Common myeloid progenitor, CD34-positive (primary cell): Measurements from ENCODE around the gene TPSG1.
"Not testable (repeated sequence)": the region's sequence is repeated elsewhere in the genome, so short reads cannot be mapped to it uniquely, and the experiment has no call there.

ENCODE experiments used
- CTCF ChIA-PET: fragments of 350-600 bp; sonication (Branson Sonifier 250); formaldehyde crosslinking; loops from one replicate; lab custom pipeline; 2021; ENCODE audit warnings: antibody characterized with exemption; lab: Charles Lee
- POLR2A ChIA-PET: fragments of 350-600 bp; sonication (Branson Sonifier 250); formaldehyde crosslinking; loops from one replicate; lab custom pipeline; 2021; ENCODE audit warnings: antibody characterized with exemption; lab: Charles Lee
- DNase-seq, 3 donors: peaks; one replicate each; pipeline versions ENCODE4 v3.0.0 to v3.0.0-alpha.2; 2013
- H3K27ac ChIP-seq, 2 experiments: 1 replicate in 1 of 2; 2 replicates in 1 of 2; pipeline ENCODE4 v1.7.0; 2013; ENCODE audit warnings: inconsistent platforms in 2 of 2, low read length in 2 of 2, mild to moderate bottlenecking in 2 of 2, low read depth in 1 of 2, moderate library complexity in 1 of 2; ENCODE audit not compliant: severe bottlenecking in 2 of 2, insufficient read depth in 1 of 2, poor library complexity in 1 of 2
- H3K27me3 ChIP-seq, 5 experiments: replicated peaks in 2 of 5; 1 replicate in 3 of 5; 2 replicates in 2 of 5; pipeline versions ENCODE4 v1.6.1 to v1.7.0; 2013; ENCODE audit warnings: low read length in 4 of 5, mild to moderate bottlenecking in 2 of 5, moderate library complexity in 2 of 5, inconsistent platforms in 1 of 5; ENCODE audit not compliant: insufficient read depth in 5 of 5, control insufficient read depth in 4 of 5
- H3K36me3 ChIP-seq, 4 experiments: 1 replicate in 2 of 4; 2 replicates in 2 of 4; pipeline versions ENCODE4 v1.6.1 to v1.7.0; 2013; ENCODE audit warnings: low read length in 3 of 4, control low read depth in 1 of 4, mild to moderate bottlenecking in 1 of 4; ENCODE audit not compliant: control insufficient read depth in 4 of 4, insufficient read depth in 4 of 4
- H3K4me1 ChIP-seq, 4 experiments: 1 replicate in 3 of 4; 2 replicates in 1 of 4; pipeline versions ENCODE4 v1.6.1 to v1.7.1; 2013; ENCODE audit warnings: low read length in 3 of 4, mild to moderate bottlenecking in 3 of 4, control low read depth in 1 of 4, inconsistent platforms in 1 of 4, moderate library complexity in 1 of 4; ENCODE audit not compliant: control insufficient read depth in 4 of 4, insufficient read depth in 4 of 4; ENCODE audit errors: control extremely low read depth in 1 of 4
- H3K4me3 ChIP-seq, 7 experiments: 1 replicate in 4 of 7; 2 replicates in 3 of 7; pipeline versions ENCODE4 v1.5.1 to v1.7.0; 2013; ENCODE audit warnings: mild to moderate bottlenecking in 7 of 7, low read length in 6 of 7, moderate library complexity in 6 of 7, inconsistent platforms in 2 of 7, low read depth in 2 of 7, control low read depth in 1 of 7; ENCODE audit not compliant: insufficient read depth in 4 of 7, control insufficient read depth in 1 of 7; ENCODE audit errors: extremely low read depth in 1 of 7
- H3K9me3 ChIP-seq, 5 experiments: 1 replicate in 4 of 5; 2 replicates in 1 of 5; pipeline versions ENCODE4 v1.6.1 to v1.7.1; 2013; ENCODE audit warnings: low read length in 4 of 5, mild to moderate bottlenecking in 2 of 5, inconsistent platforms in 1 of 5, low read depth in 1 of 5, moderate library complexity in 1 of 5; ENCODE audit not compliant: control insufficient read depth in 4 of 5, insufficient read depth in 2 of 5; ENCODE audit errors: control extremely low read depth in 1 of 5
- WGBS: methylation state at CpG from one replicate; pipeline ENCODE4 v1.1.5; 2013; ENCODE audit not compliant: insufficient coverage; 5-methylcytosine and 5-hydroxymethylcytosine counted together

TPSG1 gene

GRCh38 chr16:1188432-1189189 is 36.5 kb downstream of the TPSG1 start:
- Histone ChIP-seq H3K36me3 (no peaks in the 10 kb centered on the region), H3K9me3 (no peaks in the 10 kb centered on the region), H3K4me3 (no peak overlapping the region), H3K27ac (no peak overlapping the region), H3K27me3 (peaks cover 0 to 7% (median 0%) of the 10 kb centered on the region in 5 experiments), H3K4me1 (no peaks in the 10 kb centered on the region)
- ChIA-PET CTCF (interaction anchor here (1.1 to 1.2 kb wide), 2 partner anchors 21 to 85 kb away, joined by 3 read pairs; no protein-coding TSS in a partner anchor), POLR2A (no interaction called here)
- 42% methylated on average over 22 of the region's 32 CpGs for WGBS
- peak; percentile 31 to 74 (median 70) for DNase-seq

- H3K4me1 ChIP-seq, DNase-seq, H3K27ac ChIP-seq, CTCF ChIA-PET, H3K9me3 ChIP-seq, POLR2A ChIA-PET, H3K36me3 ChIP-seq, H3K4me3 ChIP-seq: not testable (repeated sequence)
- 90% methylated on average over 32 of the region's 86 CpGs for WGBS
- peaks cover 0 to 20% (median 0%) of the 10 kb centered on the region in 5 experiments for H3K27me3 ChIP-seq
Observed at GRCh38 chr16:1185460-1186207, 39.4 kb downstream of the TPSG1 start.

- no peak overlapping the region for H3K4me3 ChIP-seq
- WGBS = 93% methylated on average over 17 of the region's 18 CpGs
- H3K27ac ChIP-seq = no peak overlapping the region
- peaks cover 0 to 20% (median 0%) of the 10 kb centered on the region in 5 experiments for H3K27me3 ChIP-seq
- no peak for DNase-seq
- H3K36me3 ChIP-seq = no peaks in the 10 kb centered on the region
- CTCF ChIA-PET = no interaction called here
- POLR2A ChIA-PET = no interaction called here
- no peaks in the 10 kb centered on the region for H3K9me3 ChIP-seq
- no peaks in the 10 kb centered on the region for H3K4me1 ChIP-seq
Observed at GRCh38 chr16:1184980-1185379, 40.1 kb downstream of the TPSG1 start.

GRCh38 chr16:1184156-1184868 is 40.8 kb downstream of the TPSG1 start:
- POLR2A ChIA-PET = no interaction called here
- no peak for DNase-seq
- CTCF ChIA-PET = no interaction called here
- no peaks in the 10 kb centered on the region for H3K4me1 ChIP-seq
- no peak overlapping the region for H3K27ac ChIP-seq
- no peak overlapping the region for H3K4me3 ChIP-seq
- WGBS = 91% methylated on average over 25 of the region's 26 CpGs
- H3K36me3 ChIP-seq = no peaks in the 10 kb centered on the region
- peaks cover 0 to 20% (median 0%) of the 10 kb centered on the region in 5 experiments for H3K27me3 ChIP-seq
- H3K9me3 ChIP-seq = no peaks in the 10 kb centered on the region

GRCh38 chr16:1182950-1183907 is 41.8 kb downstream of the TPSG1 start:
- ChIA-PET POLR2A (interaction anchor here (0.6 kb wide), 1 partner anchor 18 kb away, joined by 3 read pairs; no protein-coding TSS in a partner anchor), CTCF (no interaction called here)
- no peak overlapping the region for H3K27ac ChIP-seq
- H3K4me3 ChIP-seq = no peak overlapping the region
- no peaks in the 10 kb centered on the region for H3K9me3 ChIP-seq
- H3K4me1 ChIP-seq = no peaks in the 10 kb centered on the region
- DNase-seq = no peak
- 68% methylated on average over 40 of the region's 45 CpGs for WGBS
- peaks cover 0 to 20% (median 0%) of the 10 kb centered on the region in 5 experiments for H3K27me3 ChIP-seq
- no peaks in the 10 kb centered on the region for H3K36me3 ChIP-seq

- no peaks in the 10 kb centered on the region for H3K4me1 ChIP-seq
- no peak for DNase-seq
- ChIA-PET POLR2A (no interaction called here), CTCF (no interaction called here)
- H3K36me3 ChIP-seq = no peaks in the 10 kb centered on the region
- no peak overlapping the region for H3K27ac ChIP-seq
- WGBS = 77% methylated on average over 9 of the region's 19 CpGs
- no peak overlapping the region for H3K4me3 ChIP-seq
- H3K9me3 ChIP-seq = no peaks in the 10 kb centered on the region
- H3K27me3 ChIP-seq = peaks cover 0 to 20% (median 0%) of the 10 kb centered on the region in 5 experiments
Observed at GRCh38 chr16:1182316-1182671, 42.8 kb downstream of the TPSG1 start.
